GM19328 (cell line): ENCODE measurements around the gene KCTD6.

Experiments used
- ATAC-seq: cut with Tn5 transposase; IDR thresholded peaks from one replicate; pipeline ENCODE4 v1.9.1; 2021; ENCODE audit warnings: mild to moderate bottlenecking, moderate library complexity; ENCODE audit not compliant: unreplicated experiment

The KCTD6 gene

DNA sequence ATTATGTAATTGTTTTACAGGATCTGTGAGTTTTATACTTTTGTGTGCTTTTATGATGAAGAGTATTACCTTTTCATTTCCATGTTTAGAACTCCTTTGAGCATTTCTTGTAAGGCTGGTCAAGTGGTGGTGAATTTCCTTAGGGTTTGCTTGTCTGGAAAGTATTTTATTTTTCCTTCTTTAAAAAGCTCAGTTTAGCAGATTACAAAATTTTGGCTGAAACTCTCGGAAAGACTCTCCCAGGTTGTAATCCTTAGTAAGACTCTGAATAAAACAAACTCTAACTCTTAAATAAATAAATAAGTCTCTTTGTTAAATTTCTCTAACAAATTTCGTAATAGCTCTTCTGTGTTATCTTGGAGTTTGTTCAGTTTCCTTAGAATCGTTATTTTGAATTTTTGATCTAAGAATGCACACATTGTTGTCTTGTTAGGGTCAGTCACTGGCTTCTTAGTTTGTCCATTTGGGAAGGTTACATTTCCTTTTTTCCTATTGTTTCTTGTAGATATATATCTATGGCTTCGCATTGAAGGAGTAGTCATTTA lies 59.8 kb downstream of the KCTD6 start:
- no peak for ATAC-seq
